GM23338 (cell line): ENCODE results near the gene CFAP299. TPM values are rescaled to one million over a fixed set of nuclear protein-coding genes. Genes with fewer than 3 reads are reported as not detected.

Experiments
- EZH2 ChIP-seq: fragments of 200-600 bp; sonication (generic); IDR thresholded peaks from one replicate; pipeline ENCODE4 v1.8.0; 2017; ENCODE audit warnings: antibody characterized with exemption, mild to moderate bottlenecking, low read depth; ENCODE audit not compliant: unreplicated experiment
- EZH2phosphoT487 ChIP-seq: fragments of 200-600 bp; sonication (generic); IDR thresholded peaks from one replicate; pipeline ENCODE4 v1.8.1; 2018; ENCODE audit warnings: antibody characterized with exemption; ENCODE audit not compliant: unreplicated experiment
- JUNB ChIP-seq: IDR thresholded peaks from one replicate; pipeline ENCODE4 v1.6.1; 2016; ENCODE audit warnings: antibody characterized with exemption; ENCODE audit not compliant: unreplicated experiment
- NANOG ChIP-seq: IDR thresholded peaks from 2 replicates; pipeline ENCODE4 v1.6.1; 2016; ENCODE audit warnings: antibody characterized with exemption, borderline replicate concordance
- STAT1 ChIP-seq: IDR thresholded peaks from one replicate; pipeline ENCODE4 v1.6.1; 2016; ENCODE audit warnings: antibody characterized with exemption; ENCODE audit not compliant: unreplicated experiment
- ZNF114 ChIP-seq: fragments of 250-450 bp; sonication (Bioruptor Pico); IDR thresholded peaks from 2 replicates; pipeline ENCODE4 v1.5.0; 2020; ENCODE audit warnings: mild to moderate bottlenecking, moderate library complexity
- ZNF331 ChIP-seq: fragments of 250-450 bp; sonication (Bioruptor Pico); IDR thresholded peaks from 2 replicates; pipeline ENCODE4 v1.5.0; 2020; ENCODE audit warnings: low read depth, mild to moderate bottlenecking, moderate library complexity
- polyA plus RNA-seq: library from polyadenylated mRNA; unstranded; fragments of >200 nt; fragmentation: Nextera tagmentation; extraction: Ambion mirVana; gene quantifications from 2 replicates; pipeline ENCODE4 v1.2.1, GENCODE V29; 2016
- total RNA-seq: library from RNA; depleted of rRNA; stranded (reverse); fragments of >200 nt; shearing (Covaris generic); gene quantifications from 2 replicates; pipeline ENCODE4 v1.2.3, GENCODE V29; 2014
- TF ChIP-seq, protein P1 (sequence below): fragments of 250-450 bp; sonication (Bioruptor Pico); IDR thresholded peaks from 2 replicates; pipeline ENCODE4 v1.5.0; 2020; ENCODE audit warnings: mild to moderate bottlenecking, moderate library complexity
- TF ChIP-seq, protein P2 (sequence below): IDR thresholded peaks from one replicate; pipeline ENCODE4 v1.6.1; 2018; ENCODE audit warnings: antibody characterized with exemption; ENCODE audit not compliant: unreplicated experiment

CFAP299 gene
- total and polyA plus RNA-seq, 2 experiments from 2014 or later, result not detected

DNA sequence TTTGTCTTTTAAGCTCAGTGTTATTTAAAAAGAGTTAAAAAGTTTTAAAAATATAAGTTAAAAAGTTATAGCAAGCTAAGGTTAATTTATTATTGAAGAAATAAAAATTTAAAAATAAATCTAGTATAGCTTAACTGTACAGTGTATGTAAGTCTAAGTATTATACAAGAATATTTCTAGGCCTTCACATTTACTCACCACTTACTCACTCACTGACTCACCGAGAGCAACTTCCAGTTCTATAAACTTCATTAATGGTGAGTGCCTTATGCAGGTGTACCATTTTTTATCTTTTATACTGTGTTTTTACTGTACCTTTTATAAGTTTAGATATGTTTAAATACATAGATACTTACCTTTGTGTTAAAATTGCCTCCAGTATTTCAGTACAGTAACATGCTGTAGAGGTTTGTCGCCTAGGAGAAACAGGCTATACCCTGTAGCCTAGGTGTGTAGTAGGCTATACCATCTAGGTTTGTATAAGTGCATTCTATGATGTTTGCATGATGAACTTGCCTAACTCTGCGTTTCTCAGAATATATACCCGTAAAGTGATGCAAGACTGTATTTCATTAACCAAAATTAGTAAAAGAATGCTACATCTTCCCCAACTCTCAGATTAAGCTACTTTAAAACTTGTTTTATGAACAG is 202.9 kb downstream of the CFAP299 start (continued):
- TF ChIP-seq, protein P1, sequence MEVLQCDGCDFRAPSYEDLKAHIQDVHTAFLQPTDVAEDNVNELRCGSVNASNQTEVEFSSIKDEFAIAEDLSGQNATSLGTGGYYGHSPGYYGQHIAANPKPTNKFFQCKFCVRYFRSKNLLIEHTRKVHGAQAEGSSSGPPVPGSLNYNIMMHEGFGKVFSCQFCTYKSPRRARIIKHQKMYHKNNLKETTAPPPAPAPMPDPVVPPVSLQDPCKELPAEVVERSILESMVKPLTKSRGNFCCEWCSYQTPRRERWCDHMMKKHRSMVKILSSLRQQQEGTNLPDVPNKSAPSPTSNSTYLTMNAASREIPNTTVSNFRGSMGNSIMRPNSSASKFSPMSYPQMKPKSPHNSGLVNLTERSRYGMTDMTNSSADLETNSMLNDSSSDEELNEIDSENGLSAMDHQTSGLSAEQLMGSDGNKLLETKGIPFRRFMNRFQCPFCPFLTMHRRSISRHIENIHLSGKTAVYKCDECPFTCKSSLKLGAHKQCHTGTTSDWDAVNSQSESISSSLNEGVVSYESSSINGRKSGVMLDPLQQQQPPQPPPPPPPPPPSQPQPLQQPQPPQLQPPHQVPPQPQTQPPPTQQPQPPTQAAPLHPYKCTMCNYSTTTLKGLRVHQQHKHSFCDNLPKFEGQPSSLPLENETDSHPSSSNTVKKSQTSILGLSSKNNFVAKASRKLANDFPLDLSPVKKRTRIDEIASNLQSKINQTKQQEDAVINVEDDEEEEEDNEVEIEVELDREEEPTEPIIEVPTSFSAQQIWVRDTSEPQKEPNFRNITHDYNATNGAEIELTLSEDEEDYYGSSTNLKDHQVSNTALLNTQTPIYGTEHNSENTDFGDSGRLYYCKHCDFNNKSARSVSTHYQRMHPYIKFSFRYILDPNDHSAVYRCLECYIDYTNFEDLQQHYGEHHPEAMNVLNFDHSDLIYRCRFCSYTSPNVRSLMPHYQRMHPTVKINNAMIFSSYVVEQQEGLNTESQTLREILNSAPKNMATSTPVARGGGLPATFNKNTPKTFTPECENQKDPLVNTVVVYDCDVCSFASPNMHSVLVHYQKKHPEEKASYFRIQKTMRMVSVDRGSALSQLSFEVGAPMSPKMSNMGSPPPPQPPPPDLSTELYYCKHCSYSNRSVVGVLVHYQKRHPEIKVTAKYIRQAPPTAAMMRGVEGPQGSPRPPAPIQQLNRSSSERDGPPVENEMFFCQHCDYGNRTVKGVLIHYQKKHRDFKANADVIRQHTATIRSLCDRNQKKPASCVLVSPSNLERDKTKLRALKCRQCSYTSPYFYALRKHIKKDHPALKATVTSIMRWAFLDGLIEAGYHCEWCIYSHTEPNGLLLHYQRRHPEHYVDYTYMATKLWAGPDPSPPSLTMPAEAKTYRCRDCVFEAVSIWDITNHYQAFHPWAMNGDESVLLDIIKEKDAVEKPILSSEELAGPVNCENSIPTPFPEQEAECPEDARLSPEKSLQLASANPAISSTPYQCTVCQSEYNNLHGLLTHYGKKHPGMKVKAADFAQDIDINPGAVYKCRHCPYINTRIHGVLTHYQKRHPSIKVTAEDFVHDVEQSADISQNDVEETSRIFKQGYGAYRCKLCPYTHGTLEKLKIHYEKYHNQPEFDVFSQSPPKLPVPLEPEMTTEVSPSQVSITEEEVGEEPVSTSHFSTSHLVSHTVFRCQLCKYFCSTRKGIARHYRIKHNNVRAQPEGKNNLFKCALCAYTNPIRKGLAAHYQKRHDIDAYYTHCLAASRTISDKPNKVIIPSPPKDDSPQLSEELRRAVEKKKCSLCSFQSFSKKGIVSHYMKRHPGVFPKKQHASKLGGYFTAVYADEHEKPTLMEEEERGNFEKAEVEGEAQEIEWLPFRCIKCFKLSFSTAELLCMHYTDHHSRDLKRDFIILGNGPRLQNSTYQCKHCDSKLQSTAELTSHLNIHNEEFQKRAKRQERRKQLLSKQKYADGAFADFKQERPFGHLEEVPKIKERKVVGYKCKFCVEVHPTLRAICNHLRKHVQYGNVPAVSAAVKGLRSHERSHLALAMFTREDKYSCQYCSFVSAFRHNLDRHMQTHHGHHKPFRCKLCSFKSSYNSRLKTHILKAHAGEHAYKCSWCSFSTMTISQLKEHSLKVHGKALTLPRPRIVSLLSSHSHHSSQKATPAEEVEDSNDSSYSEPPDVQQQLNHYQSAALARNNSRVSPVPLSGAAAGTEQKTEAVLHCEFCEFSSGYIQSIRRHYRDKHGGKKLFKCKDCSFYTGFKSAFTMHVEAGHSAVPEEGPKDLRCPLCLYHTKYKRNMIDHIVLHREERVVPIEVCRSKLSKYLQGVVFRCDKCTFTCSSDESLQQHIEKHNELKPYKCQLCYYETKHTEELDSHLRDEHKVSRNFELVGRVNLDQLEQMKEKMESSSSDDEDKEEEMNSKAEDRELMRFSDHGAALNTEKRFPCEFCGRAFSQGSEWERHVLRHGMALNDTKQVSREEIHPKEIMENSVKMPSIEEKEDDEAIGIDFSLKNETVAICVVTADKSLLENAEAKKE (CRISPR knock-in tag), result no peak
- TF ChIP-seq, protein P2, sequence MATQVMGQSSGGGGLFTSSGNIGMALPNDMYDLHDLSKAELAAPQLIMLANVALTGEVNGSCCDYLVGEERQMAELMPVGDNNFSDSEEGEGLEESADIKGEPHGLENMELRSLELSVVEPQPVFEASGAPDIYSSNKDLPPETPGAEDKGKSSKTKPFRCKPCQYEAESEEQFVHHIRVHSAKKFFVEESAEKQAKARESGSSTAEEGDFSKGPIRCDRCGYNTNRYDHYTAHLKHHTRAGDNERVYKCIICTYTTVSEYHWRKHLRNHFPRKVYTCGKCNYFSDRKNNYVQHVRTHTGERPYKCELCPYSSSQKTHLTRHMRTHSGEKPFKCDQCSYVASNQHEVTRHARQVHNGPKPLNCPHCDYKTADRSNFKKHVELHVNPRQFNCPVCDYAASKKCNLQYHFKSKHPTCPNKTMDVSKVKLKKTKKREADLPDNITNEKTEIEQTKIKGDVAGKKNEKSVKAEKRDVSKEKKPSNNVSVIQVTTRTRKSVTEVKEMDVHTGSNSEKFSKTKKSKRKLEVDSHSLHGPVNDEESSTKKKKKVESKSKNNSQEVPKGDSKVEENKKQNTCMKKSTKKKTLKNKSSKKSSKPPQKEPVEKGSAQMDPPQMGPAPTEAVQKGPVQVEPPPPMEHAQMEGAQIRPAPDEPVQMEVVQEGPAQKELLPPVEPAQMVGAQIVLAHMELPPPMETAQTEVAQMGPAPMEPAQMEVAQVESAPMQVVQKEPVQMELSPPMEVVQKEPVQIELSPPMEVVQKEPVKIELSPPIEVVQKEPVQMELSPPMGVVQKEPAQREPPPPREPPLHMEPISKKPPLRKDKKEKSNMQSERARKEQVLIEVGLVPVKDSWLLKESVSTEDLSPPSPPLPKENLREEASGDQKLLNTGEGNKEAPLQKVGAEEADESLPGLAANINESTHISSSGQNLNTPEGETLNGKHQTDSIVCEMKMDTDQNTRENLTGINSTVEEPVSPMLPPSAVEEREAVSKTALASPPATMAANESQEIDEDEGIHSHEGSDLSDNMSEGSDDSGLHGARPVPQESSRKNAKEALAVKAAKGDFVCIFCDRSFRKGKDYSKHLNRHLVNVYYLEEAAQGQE, result no peak
- TF ChIP-seq ZNF114 (no peak), EZH2 (no peak), JUNB (no peak), ZNF331 (CRISPR knock-in tag) (no peak), EZH2phosphoT487 (no peak), NANOG (no peak), STAT1 (no peak)
